ENCODE data around the gene CLIP2. TPM values are rescaled to one million over a fixed set of nuclear protein-coding genes. Genes with fewer than 3 reads are reported as not detected.
"Not testable (repeated sequence)": the region's sequence is repeated elsewhere in the genome, so short reads cannot be mapped to it uniquely, and the experiment has no call there.

The CLIP2 gene
- total RNA-seq, 4 donors from 2014 or later, result 5.6 to 20.8 (median 10.2) TPM

DNA sequence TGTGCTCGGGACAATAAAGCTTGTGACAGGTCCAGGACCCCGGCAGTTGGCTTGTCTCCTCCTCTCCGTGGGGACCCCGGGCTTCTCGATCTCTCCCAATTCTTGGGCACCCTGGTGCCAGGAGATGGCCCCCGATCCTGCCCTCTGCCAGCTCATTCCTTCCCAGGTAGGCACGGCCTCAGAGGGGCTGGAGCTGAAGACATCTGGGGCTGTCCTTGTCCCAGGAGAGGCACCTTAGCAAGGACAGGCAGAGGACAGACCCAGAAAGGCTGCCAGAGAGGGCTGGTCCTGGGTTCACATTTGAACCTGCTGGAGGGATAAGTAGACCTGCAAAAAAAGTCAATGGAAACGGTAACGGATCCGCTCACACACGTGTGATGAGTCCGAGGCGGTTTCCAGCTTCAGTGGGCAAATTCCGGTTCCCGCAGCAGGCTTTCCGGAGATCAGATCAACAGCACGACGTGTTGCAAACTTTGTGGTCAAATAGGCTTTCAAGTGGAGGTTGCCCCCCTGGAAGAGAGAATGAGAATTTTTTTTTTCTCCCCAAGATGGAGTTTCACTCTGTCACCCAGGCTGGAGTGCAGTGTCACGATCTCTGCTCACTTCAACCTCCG, 116.8 kb downstream of the CLIP2 start:
- Histone ChIP-seq H3K9me3 (no peaks in the 10 kb centered on the region), H3K27me3 (peaks cover 0 to 6% (median 0%) of the 10 kb centered on the region in 4 donors), H3K27ac (no peak overlapping the region), H3K4me1 (no peaks in the 10 kb centered on the region), H3K36me3 (peaks cover 0 to 42% (median 5%) of the 10 kb centered on the region in 3 donors), H3K4me3 (no peak overlapping the region)
- DNase-seq, result no peak
- 87 to 91% methylated on average over 13 of the region's 20 CpGs for WGBS, 2 donors
- TF ChIP-seq POLR2A (IDR thresholded peaks at IDR 0.05), result no peak
- TF ChIP-seq, protein P1, sequence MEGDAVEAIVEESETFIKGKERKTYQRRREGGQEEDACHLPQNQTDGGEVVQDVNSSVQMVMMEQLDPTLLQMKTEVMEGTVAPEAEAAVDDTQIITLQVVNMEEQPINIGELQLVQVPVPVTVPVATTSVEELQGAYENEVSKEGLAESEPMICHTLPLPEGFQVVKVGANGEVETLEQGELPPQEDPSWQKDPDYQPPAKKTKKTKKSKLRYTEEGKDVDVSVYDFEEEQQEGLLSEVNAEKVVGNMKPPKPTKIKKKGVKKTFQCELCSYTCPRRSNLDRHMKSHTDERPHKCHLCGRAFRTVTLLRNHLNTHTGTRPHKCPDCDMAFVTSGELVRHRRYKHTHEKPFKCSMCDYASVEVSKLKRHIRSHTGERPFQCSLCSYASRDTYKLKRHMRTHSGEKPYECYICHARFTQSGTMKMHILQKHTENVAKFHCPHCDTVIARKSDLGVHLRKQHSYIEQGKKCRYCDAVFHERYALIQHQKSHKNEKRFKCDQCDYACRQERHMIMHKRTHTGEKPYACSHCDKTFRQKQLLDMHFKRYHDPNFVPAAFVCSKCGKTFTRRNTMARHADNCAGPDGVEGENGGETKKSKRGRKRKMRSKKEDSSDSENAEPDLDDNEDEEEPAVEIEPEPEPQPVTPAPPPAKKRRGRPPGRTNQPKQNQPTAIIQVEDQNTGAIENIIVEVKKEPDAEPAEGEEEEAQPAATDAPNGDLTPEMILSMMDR (IDR thresholded peaks at IDR 0.05), result no peak
- intact Hi-C loops (cut with DNase I), result no loop called here

DNA sequence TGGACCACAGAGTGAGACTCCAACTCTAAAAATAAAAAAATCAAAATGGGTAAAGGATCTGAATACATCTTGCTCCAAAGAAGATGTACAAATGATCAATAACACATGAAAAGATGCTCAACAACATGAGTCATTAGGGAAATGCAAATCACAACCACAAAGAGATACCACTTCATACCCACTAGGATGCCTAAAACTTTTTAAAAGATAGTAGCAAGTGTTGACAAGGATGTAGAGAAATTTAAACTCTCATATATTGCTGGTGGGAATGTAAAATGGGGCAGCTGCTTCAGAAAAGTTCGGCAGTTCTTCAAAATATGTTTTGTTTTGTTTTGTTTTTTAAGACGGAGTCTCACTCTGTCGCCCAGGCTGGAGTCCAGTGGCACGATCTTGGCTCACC, 118.8 kb downstream of the CLIP2 start:
- Histone ChIP-seq H3K9me3 (no peaks in the 10 kb centered on the region), H3K36me3 (peaks cover 0 to 25% (median 0%) of the 10 kb centered on the region in 3 donors), H3K4me1 (no peaks in the 10 kb centered on the region), H3K27me3 (peaks cover 0 to 6% (median 0%) of the 10 kb centered on the region in 4 donors), H3K4me3 (no peak overlapping the region), H3K27ac (no peak overlapping the region)
- 58 to 87% methylated on average over 4 of the region's 4 CpGs for WGBS, 2 donors
- TF ChIP-seq, protein P1 (IDR thresholded peaks at IDR 0.05), result no peak
- no peak for TF ChIP-seq POLR2A (IDR thresholded peaks at IDR 0.05)
- intact Hi-C loops (cut with DNase I), result no loop called here
- no peak for DNase-seq

DNA sequence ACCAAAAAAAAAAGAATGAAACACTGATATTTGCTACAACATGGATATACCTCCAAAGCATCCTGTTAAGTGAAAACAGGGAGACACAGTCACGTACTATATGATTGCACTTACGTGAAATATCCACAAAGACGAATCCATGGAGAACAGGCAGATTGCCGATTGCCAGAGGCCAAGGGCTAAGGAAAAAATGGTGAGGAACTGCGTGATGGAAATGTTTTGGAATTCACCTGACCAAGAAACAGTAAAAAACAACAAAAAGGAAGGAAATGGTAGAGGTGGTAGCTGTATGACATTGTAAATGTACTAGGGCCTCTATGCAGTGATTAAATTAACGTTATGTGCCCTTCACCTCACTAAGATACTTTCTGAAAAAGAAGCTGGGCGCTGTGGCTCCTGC, 120.4 kb downstream of the CLIP2 start:
- no peak overlapping the region for H3K4me3 ChIP-seq
- H3K27me3 ChIP-seq, result peaks cover 0 to 6% (median 0%) of the 10 kb centered on the region in 4 donors
- no peaks in the 10 kb centered on the region for H3K9me3 ChIP-seq
- no peaks in the 10 kb centered on the region for H3K4me1 ChIP-seq
- DNase-seq, result no peak
- peaks cover 0 to 9% (median 0%) of the 10 kb centered on the region in 3 donors for H3K36me3 ChIP-seq
- H3K27ac ChIP-seq, result no peak overlapping the region
- 58 to 73% methylated on average over 7 of the region's 7 CpGs for WGBS, 2 donors
- TF ChIP-seq, protein P1 (IDR thresholded peaks at IDR 0.05), result no peak
- no peak for TF ChIP-seq POLR2A (IDR thresholded peaks at IDR 0.05)
- intact Hi-C loops (cut with DNase I), result no loop called here

DNA sequence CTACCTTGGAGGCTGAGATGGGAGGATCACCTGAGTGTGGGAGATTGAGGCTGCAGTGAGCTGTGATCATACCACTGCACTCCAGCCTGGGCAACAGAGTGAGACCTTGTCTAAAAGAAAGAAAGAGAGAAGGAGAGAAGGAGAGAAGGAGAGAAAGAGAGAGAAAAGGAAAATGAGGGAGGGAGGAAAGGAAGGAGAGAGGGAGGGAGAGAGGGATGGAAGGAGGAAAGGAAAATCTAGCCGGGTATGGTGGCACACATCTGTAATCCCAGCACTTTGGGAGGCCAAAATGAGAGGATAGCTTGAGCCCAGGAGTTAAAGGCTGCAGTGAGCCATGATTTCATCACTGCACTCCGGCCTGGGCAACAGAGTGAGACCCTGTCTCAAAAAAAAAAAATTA, 121.6 kb downstream of the CLIP2 start:
- Histone ChIP-seq H3K4me1 (no peaks in the 10 kb centered on the region), H3K36me3 (no peaks in the 10 kb centered on the region), H3K27ac (no peak overlapping the region), H3K27me3 (peaks cover 0 to 6% (median 0%) of the 10 kb centered on the region in 4 donors), H3K4me3 (no peak overlapping the region), H3K9me3 (no peaks in the 10 kb centered on the region)
- intact Hi-C loops (cut with DNase I), result no loop called here
- TF ChIP-seq, protein P1 (IDR thresholded peaks at IDR 0.05), result no peak
- TF ChIP-seq POLR2A (IDR thresholded peaks at IDR 0.05), result no peak
- no peak for DNase-seq
- WGBS, 2 donors, result 60 to 64% methylated on average over 2 of the region's 2 CpGs

DNA sequence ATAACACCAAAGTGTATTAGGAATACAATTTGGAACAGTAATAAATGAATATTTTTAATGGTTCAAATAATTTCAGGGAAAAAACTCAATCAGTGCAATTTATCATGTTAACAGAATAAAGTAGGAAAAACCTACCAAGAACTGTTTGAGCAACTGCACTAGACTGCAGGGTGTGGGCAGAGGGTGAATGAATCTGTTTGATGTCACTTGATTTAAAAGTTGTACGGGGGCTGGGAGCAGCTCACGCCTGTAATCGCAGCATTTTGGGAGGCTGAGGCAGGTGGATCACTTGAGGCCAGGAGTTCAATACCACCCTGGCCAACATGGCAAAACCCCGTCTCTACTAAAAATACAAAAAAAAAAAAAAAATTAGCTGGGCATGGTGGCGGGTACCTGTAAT, 122.4 kb downstream of the CLIP2 start:
- 66 to 69% methylated on average over 5 of the region's 5 CpGs for WGBS, 2 donors
- H3K9me3 ChIP-seq; H3K4me1 ChIP-seq; DNase-seq; H3K4me3 ChIP-seq; H3K36me3 ChIP-seq; H3K27me3 ChIP-seq; intact Hi-C loops (cut with DNase I); H3K27ac ChIP-seq: not testable (repeated sequence)

DNA sequence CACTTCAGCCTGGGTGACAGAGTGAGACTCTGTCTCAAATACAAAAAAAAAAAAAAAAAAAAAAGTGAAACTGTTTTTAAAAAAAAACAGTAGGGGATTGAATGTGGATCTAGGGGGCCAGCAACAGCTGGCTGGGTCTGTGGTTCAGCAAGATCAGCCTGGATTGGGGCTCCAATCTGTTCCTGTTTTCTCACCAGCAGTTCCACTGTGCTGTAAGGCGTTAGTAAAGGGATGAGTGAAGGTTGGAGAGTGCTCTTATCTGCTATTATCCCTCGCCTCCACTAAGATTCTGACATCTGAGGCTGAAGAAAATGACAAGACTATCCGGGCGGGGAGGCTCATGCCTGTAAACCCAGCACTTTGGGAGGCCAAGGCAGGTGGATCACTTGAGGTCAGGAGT, 122.8 kb downstream of the CLIP2 start:
- Histone ChIP-seq H3K9me3 (no peaks in the 10 kb centered on the region), H3K4me3 (no peak overlapping the region), H3K4me1 (peaks cover 0 to 2% (median 2%) of the 10 kb centered on the region in 3 donors), H3K27me3 (peaks cover 0 to 8% (median 0%) of the 10 kb centered on the region in 4 donors), H3K27ac (no peak overlapping the region), H3K36me3 (no peaks in the 10 kb centered on the region)
- WGBS, 2 donors, result 30 to 37% methylated on average over 4 of the region's 4 CpGs
- intact Hi-C loops (cut with DNase I), result no loop called here
- no peak for DNase-seq
- TF ChIP-seq POLR2A (IDR thresholded peaks at IDR 0.05), result no peak
- TF ChIP-seq, protein P1 (IDR thresholded peaks at IDR 0.05), result no peak

Measured in esophagus squamous epithelium (tissue), 5 donors.